MM.1S (cell line): ENCODE measurements around the gene MBTPS1.

ENCODE experiments used
- CTCF ChIP-seq: fragments of 300-600 bp; sonication (generic); IDR thresholded peaks from 2 replicates; pipeline ENCODE4 v1.5.1; 2016; ENCODE audit warnings: antibody characterized with exemption, low read length, mixed read lengths
- EZH2 ChIP-seq: fragments of 300-600 bp; sonication (generic); optimal IDR thresholded peaks from 2 replicates; pipeline ENCODE3; 2017; ENCODE audit warnings: low read depth, mild to moderate bottlenecking, antibody characterized with exemption, low read length, mixed read lengths

- TF ChIP-seq CTCF (no peak), EZH2 (no peak)
Observed at GRCh38 chr16:84041881-84042280, 74.9 kb downstream of the MBTPS1 start.
